ENCODE measurements around the gene C1orf87. TPM values are rescaled to one million over a fixed set of nuclear protein-coding genes. Genes with fewer than 3 reads are reported as not detected.

C1orf87 gene
- total RNA-seq, 1 donor from 2014 or later = not detected

DNA sequence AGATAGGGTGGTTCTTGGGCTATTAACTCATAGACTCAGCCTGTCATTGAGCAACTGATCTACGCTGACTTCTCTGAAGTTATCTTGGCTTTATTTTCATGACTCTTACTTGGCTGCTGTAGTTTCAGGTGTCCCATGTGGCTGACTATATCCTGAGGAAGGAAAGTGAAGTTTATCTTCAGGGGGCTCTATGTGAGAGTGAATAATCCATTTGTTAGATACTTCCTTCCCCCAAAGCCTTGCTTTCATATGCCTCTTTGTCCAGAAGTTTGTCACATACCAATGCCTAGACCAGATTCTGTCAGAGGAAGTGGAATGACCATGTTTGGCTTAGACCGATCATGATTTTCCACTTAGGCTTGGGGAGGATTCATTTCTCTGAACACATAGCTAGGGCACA is 27.9 kb upstream of the C1orf87 start:
- H3K27ac ChIP-seq (ENCODE audit: low read depth, low read length) = no peak overlapping the region
- H3K9ac ChIP-seq (ENCODE audit: low read depth in 1 of 3, low read length in 3 of 3) = no peak overlapping the region
- H3K9me3 ChIP-seq (ENCODE audit: control insufficient read depth in 3 of 3, low read length in 3 of 3) = no peaks in the 10 kb centered on the region
- H3K4me1 ChIP-seq (ENCODE audit: control insufficient read depth in 3 of 3, insufficient read depth in 3 of 3, low read length in 3 of 3) = no peaks in the 10 kb centered on the region
- H3K36me3 ChIP-seq (ENCODE audit: control insufficient read depth in 3 of 3, insufficient read depth in 3 of 3, low read length in 3 of 3) = no peaks in the 10 kb centered on the region
- no peaks in the 10 kb centered on the region for H3K27me3 ChIP-seq (ENCODE audit: control insufficient read depth in 3 of 3, insufficient read depth in 3 of 3, low read length in 3 of 3)
- no peak overlapping the region for H3K4me3 ChIP-seq (ENCODE audit: low read length in 3 of 3)

DNA sequence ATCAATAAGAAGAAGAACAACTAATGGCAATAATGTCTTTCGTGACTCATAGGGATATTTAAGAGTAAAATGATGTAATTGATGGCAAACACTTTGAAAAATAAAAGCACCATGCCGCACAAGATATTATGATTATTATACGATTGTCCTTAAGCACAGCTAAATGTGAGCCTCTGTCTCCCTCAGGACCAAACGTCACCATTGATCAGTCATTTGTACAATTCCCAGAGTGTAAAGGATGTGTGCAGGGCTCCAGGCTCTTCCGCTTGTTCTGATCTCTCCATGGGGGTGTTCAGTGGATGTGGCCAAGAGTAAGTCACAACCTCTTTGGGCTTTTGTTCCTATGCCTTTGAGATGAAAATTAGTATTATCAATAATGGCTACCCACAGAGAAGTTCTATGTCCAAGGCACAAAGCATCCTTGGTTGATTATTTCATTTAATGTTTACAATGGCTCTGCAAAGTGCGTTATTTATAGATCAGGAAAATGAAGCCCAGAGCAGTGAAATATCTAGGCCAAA is 17.7 kb upstream of the C1orf87 start:
- H3K27ac ChIP-seq (ENCODE audit: low read depth, low read length) = no peak overlapping the region
- no peaks in the 10 kb centered on the region for H3K4me1 ChIP-seq (ENCODE audit: control insufficient read depth in 3 of 3, insufficient read depth in 3 of 3, low read length in 3 of 3)
- H3K9me3 ChIP-seq (ENCODE audit: control insufficient read depth in 3 of 3, low read length in 3 of 3) = no peaks in the 10 kb centered on the region
- no peak overlapping the region for H3K4me3 ChIP-seq (ENCODE audit: low read length in 3 of 3)
- H3K9ac ChIP-seq (ENCODE audit: low read depth in 1 of 3, low read length in 3 of 3) = no peak overlapping the region
- H3K27me3 ChIP-seq (ENCODE audit: control insufficient read depth in 3 of 3, insufficient read depth in 3 of 3, low read length in 3 of 3) = no peaks in the 10 kb centered on the region
- no peaks in the 10 kb centered on the region for H3K36me3 ChIP-seq (ENCODE audit: control insufficient read depth in 3 of 3, insufficient read depth in 3 of 3, low read length in 3 of 3)

DNA sequence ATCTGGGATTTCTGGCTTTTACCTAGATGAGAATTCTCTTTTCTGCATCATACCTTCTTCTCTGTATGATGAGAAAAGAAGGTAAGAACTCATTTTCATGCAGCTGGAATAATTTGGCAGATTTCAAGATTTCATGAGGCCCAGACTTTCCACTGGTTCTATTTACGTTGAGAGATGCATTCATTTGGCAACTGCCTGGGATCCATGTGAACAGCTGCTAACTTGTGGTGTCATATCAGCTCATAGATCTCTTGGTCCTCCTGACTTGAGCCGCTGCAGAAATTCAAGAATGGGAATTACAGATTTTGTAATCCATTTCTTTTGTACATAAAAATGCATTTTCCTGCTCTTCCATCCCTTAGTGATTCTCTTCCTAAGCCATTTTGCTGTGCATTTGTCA is 17.1 kb upstream of the C1orf87 start:
- H3K9me3 ChIP-seq (ENCODE audit: control insufficient read depth in 3 of 3, low read length in 3 of 3) = no peaks in the 10 kb centered on the region
- H3K27ac ChIP-seq (ENCODE audit: low read depth, low read length) = no peak overlapping the region
- H3K4me3 ChIP-seq (ENCODE audit: low read length in 3 of 3) = no peak overlapping the region
- no peaks in the 10 kb centered on the region for H3K36me3 ChIP-seq (ENCODE audit: control insufficient read depth in 3 of 3, insufficient read depth in 3 of 3, low read length in 3 of 3)
- H3K27me3 ChIP-seq (ENCODE audit: control insufficient read depth in 3 of 3, insufficient read depth in 3 of 3, low read length in 3 of 3) = no peaks in the 10 kb centered on the region
- no peak overlapping the region for H3K9ac ChIP-seq (ENCODE audit: low read depth in 1 of 3, low read length in 3 of 3)
- H3K4me1 ChIP-seq (ENCODE audit: control insufficient read depth in 3 of 3, insufficient read depth in 3 of 3, low read length in 3 of 3) = no peaks in the 10 kb centered on the region

DNA sequence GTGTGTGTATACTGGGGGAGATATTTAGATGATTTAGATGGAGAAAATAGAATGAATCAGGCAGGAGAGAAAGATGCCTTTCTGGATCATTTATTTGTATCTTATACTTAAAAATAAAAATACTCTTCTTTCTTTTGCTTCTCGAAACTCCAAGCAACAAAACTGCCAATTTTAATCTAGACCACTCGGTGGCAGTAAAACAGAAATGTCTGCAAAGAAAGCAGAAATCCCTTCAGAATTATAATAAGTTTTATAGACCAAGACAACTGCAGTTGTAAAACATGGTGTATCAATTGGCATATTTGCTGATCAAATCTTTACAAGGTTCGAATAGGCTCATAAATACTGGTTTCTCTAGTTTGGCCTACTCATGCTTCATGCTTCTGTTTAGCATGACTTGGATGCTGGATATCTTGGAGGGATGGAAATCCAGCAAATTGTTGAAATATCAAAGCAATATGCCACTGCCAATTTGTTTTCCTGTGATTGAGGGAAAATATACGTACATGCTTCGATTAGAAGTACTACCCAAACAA is 15.1 kb upstream of the C1orf87 start:
- Histone ChIP-seq H3K4me3 (ENCODE audit: low read length in 3 of 3) (no peak overlapping the region), H3K9me3 (ENCODE audit: control insufficient read depth in 3 of 3, low read length in 3 of 3) (no peaks in the 10 kb centered on the region), H3K27ac (ENCODE audit: low read depth, low read length) (no peak overlapping the region), H3K27me3 (ENCODE audit: control insufficient read depth in 3 of 3, insufficient read depth in 3 of 3, low read length in 3 of 3) (no peaks in the 10 kb centered on the region), H3K36me3 (ENCODE audit: control insufficient read depth in 3 of 3, insufficient read depth in 3 of 3, low read length in 3 of 3) (no peaks in the 10 kb centered on the region), H3K9ac (ENCODE audit: low read depth in 1 of 3, low read length in 3 of 3) (no peak overlapping the region), H3K4me1 (ENCODE audit: control insufficient read depth in 3 of 3, insufficient read depth in 3 of 3, low read length in 3 of 3) (no peaks in the 10 kb centered on the region)

DNA sequence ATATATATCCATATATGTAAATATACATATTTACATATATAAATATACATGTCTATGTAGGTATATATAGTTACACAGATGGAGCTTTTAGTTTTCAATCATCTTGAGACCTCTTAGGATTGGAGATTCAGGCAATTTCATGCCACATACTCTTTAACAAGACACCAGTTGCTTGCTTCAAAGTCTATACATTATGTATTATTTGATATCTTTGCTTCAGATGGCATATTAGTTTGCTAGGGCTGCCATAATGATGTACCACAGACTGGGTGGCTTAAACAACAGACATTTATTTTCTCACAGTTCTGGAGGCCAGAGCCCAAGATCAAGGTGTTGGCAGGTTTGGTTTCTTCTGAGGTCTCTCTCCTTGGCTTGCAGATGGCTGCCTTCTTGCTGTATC is 14.1 kb upstream of the C1orf87 start:
- H3K36me3 ChIP-seq (ENCODE audit: control insufficient read depth in 3 of 3, insufficient read depth in 3 of 3, low read length in 3 of 3) = no peaks in the 10 kb centered on the region
- H3K9ac ChIP-seq (ENCODE audit: low read depth in 1 of 3, low read length in 3 of 3) = no peak overlapping the region
- no peaks in the 10 kb centered on the region for H3K27me3 ChIP-seq (ENCODE audit: control insufficient read depth in 3 of 3, insufficient read depth in 3 of 3, low read length in 3 of 3)
- H3K4me3 ChIP-seq (ENCODE audit: low read length in 3 of 3) = no peak overlapping the region
- no peak overlapping the region for H3K27ac ChIP-seq (ENCODE audit: low read depth, low read length)
- H3K9me3 ChIP-seq (ENCODE audit: control insufficient read depth in 3 of 3, low read length in 3 of 3) = no peaks in the 10 kb centered on the region
- no peaks in the 10 kb centered on the region for H3K4me1 ChIP-seq (ENCODE audit: control insufficient read depth in 3 of 3, insufficient read depth in 3 of 3, low read length in 3 of 3)

DNA sequence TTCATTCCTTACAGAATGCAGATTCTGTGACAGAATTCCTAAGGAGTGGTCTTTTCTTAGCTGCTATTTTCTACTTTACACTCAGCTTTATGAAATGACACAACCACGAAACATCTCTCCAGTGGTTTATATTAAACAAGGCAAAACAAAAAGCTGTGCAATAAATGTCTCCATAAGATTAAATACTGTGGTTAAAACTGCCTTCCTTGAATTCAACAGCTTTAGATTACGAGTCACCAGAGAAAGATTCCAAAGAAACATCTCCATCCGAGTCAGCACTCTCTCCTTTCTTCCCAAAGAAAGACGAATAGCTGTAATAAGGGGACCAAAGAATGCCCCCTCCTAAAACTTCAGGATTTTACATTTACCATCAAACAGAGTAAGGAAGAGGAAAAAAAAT is 4.6 kb upstream of the C1orf87 start:
- H3K27ac ChIP-seq (ENCODE audit: low read depth, low read length) = no peak overlapping the region
- no peak overlapping the region for H3K4me3 ChIP-seq (ENCODE audit: low read length in 3 of 3)
- no peaks in the 10 kb centered on the region for H3K4me1 ChIP-seq (ENCODE audit: control insufficient read depth in 3 of 3, insufficient read depth in 3 of 3, low read length in 3 of 3)
- H3K9me3 ChIP-seq (ENCODE audit: control insufficient read depth in 3 of 3, low read length in 3 of 3) = no peaks in the 10 kb centered on the region
- peaks cover 16 to 17% (median 16%) of the 10 kb centered on the region in 3 donors for H3K27me3 ChIP-seq (ENCODE audit: control insufficient read depth in 3 of 3, insufficient read depth in 3 of 3, low read length in 3 of 3)
- H3K36me3 ChIP-seq (ENCODE audit: control insufficient read depth in 3 of 3, insufficient read depth in 3 of 3, low read length in 3 of 3) = no peaks in the 10 kb centered on the region
- H3K9ac ChIP-seq (ENCODE audit: low read depth in 1 of 3, low read length in 3 of 3) = no peak overlapping the region

DNA sequence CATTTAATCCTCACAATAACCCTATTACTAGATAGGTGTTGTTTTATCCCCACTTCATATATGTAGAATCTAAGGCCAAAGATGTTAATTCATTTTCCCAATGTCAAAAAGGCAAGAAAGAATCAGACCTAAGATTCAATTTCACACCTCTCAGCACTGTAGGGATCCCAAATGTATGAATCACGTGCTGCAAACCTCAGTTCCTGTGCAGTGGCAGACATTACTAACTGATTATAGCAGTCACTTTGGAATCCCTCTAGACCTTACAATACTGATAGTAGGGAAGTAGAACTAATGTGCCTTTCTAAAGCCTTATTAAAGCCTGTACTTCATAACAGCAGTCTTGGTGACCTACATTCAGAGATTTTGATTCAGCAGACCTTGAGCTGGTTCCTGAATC is 2.3 kb downstream of the C1orf87 start:
- Histone ChIP-seq H3K4me3 (ENCODE audit: low read length in 3 of 3) (no peak overlapping the region), H3K36me3 (ENCODE audit: control insufficient read depth in 3 of 3, insufficient read depth in 3 of 3, low read length in 3 of 3) (no peaks in the 10 kb centered on the region), H3K9ac (ENCODE audit: low read depth in 1 of 3, low read length in 3 of 3) (no peak overlapping the region), H3K27me3 (ENCODE audit: control insufficient read depth in 3 of 3, insufficient read depth in 3 of 3, low read length in 3 of 3) (peaks cover 16 to 19% (median 16%) of the 10 kb centered on the region in 3 donors), H3K9me3 (ENCODE audit: control insufficient read depth in 3 of 3, low read length in 3 of 3) (no peaks in the 10 kb centered on the region), H3K27ac (ENCODE audit: low read depth, low read length) (no peak overlapping the region), H3K4me1 (ENCODE audit: control insufficient read depth in 3 of 3, insufficient read depth in 3 of 3, low read length in 3 of 3) (no peaks in the 10 kb centered on the region)

DNA sequence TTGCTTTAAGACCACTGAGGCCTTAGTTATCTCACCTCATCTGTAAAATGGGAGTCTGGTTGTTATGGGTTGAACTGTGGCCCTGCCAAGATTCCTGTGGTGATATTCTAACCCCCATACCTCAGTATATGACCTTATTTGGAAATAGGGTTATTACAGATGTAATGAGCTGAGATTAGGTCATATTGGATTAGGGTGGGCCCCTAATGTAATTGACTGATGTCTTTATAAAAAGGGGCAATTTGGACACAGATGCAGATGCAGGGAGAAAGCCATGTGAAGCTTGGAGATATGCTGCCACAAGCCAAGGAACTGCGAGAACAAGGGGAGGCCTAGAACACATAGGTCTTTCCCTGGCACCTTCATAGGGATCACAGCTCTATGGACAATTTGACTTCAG is 3.9 kb downstream of the C1orf87 start:
- Histone ChIP-seq H3K9ac (ENCODE audit: low read depth in 1 of 3, low read length in 3 of 3) (no peak overlapping the region), H3K36me3 (ENCODE audit: control insufficient read depth in 3 of 3, insufficient read depth in 3 of 3, low read length in 3 of 3) (no peaks in the 10 kb centered on the region), H3K4me1 (ENCODE audit: control insufficient read depth in 3 of 3, insufficient read depth in 3 of 3, low read length in 3 of 3) (no peaks in the 10 kb centered on the region), H3K27ac (ENCODE audit: low read depth, low read length) (no peak overlapping the region), H3K4me3 (ENCODE audit: low read length in 3 of 3) (no peak overlapping the region), H3K27me3 (ENCODE audit: control insufficient read depth in 3 of 3, insufficient read depth in 3 of 3, low read length in 3 of 3) (peaks cover 10% of the 10 kb centered on the region in 3 donors), H3K9me3 (ENCODE audit: control insufficient read depth in 3 of 3, low read length in 3 of 3) (no peaks in the 10 kb centered on the region)

DNA sequence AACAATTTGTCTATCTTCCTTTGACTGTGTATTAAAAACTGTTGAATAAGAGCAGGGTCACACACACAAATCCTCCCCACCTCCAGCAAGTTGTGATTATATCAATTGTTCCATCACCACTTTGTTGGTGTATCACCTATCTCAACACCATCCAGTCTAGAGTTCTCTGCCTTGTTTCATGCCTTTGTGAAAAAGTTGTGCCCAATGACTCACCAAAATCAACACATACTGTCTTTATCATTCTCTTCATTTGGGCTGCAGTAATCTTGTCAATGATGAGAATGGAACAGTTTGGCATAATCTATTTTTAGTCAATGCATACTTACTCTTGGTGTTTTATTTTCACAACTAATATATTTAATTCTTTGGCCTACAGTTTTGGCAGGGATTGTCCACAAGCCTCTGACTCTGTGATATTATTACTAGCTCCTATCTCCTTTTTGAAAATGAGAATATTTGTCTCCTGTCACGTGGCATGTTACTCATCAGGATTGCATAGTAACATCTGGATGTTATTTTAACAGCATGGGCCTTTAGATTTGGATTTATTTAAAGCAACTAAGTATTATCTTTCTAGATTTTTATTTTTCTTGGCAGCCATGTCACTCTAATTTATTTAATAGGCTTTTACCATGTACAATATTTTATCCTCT is 5.1 kb downstream of the C1orf87 start:
- Histone ChIP-seq H3K27me3 (ENCODE audit: control insufficient read depth in 3 of 3, insufficient read depth in 3 of 3, low read length in 3 of 3) (peaks cover 1 to 4% (median 3%) of the 10 kb centered on the region in 3 donors), H3K4me1 (ENCODE audit: control insufficient read depth in 3 of 3, insufficient read depth in 3 of 3, low read length in 3 of 3) (no peaks in the 10 kb centered on the region), H3K27ac (ENCODE audit: low read depth, low read length) (no peak overlapping the region)

DNA sequence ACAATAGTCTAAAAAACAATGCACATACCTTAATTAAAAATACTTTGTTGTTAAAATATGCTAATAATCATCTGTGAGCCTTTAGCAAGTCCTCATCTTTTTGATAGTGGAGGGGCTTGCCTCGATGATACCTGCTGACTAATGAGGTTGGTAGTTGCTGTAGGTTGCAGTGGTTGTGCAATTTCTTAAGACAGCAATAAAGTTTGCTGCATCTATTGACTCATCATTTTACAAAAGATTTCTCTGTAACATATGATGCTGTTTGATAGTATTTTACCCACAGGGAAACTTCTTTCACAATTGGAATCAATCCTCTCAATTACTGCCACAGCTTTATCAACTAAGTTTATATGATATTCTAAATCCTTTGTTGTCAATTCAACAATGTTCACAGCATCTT is 7.6 kb downstream of the C1orf87 start:
- Histone ChIP-seq H3K36me3 (ENCODE audit: control insufficient read depth in 3 of 3, insufficient read depth in 3 of 3, low read length in 3 of 3) (no peaks in the 10 kb centered on the region), H3K27me3 (ENCODE audit: control insufficient read depth in 3 of 3, insufficient read depth in 3 of 3, low read length in 3 of 3) (no peaks in the 10 kb centered on the region), H3K9ac (ENCODE audit: low read depth in 1 of 3, low read length in 3 of 3) (no peak overlapping the region), H3K27ac (ENCODE audit: low read depth, low read length) (no peak overlapping the region), H3K4me3 (ENCODE audit: low read length in 3 of 3) (no peak overlapping the region), H3K4me1 (ENCODE audit: control insufficient read depth in 3 of 3, insufficient read depth in 3 of 3, low read length in 3 of 3) (no peaks in the 10 kb centered on the region), H3K9me3 (ENCODE audit: control insufficient read depth in 3 of 3, low read length in 3 of 3) (no peaks in the 10 kb centered on the region)

More for the DNA sequence above, 5.1 kb downstream of the C1orf87 start:
- Histone ChIP-seq H3K9ac (ENCODE audit: low read depth in 1 of 3, low read length in 3 of 3) (no peak overlapping the region), H3K4me3 (ENCODE audit: low read length in 3 of 3) (no peak overlapping the region), H3K9me3 (ENCODE audit: control insufficient read depth in 3 of 3, low read length in 3 of 3) (no peaks in the 10 kb centered on the region), H3K36me3 (ENCODE audit: control insufficient read depth in 3 of 3, insufficient read depth in 3 of 3, low read length in 3 of 3) (no peaks in the 10 kb centered on the region)

Data from skeletal muscle tissue (tissue), 4 donors.